GM10266 (cell line): ENCODE measurements around the gene PGBD5.

Experiments used
- DNase-seq: peaks from one replicate; pipeline ENCODE4 v3.0.0; 2012; ENCODE audit errors: extremely low spot score
- CTCF ChIP-seq: IDR thresholded peaks from 2 replicates; pipeline ENCODE4 v1.5.1; 2012; ENCODE audit warnings: mild to moderate bottlenecking, low read depth; ENCODE audit not compliant: control insufficient read depth, insufficient read depth; ENCODE audit errors: missing control alignments

Gene PGBD5

GRCh38 chr1:230303069-230303468 lies 123.1 kb downstream of the PGBD5 start:
- DNase-seq: no peak
- peak; percentile 27 for TF ChIP-seq CTCF

- no peak for TF ChIP-seq CTCF
- no peak for DNase-seq
Measured at GRCh38 chr1:230301822-230302221, 124.3 kb downstream of the PGBD5 start.

GRCh38 chr1:230301322-230301721 lies 124.8 kb downstream of the PGBD5 start:
- TF ChIP-seq CTCF: no peak
- no peak for DNase-seq

GRCh38 chr1:230300322-230301301 lies 125.5 kb downstream of the PGBD5 start:
- DNase-seq: no peak
- TF ChIP-seq CTCF: no peak

GRCh38 chr1:230299191-230300006 lies 126.7 kb downstream of the PGBD5 start:
- no peak for DNase-seq

GRCh38 chr1:230295367-230295766 lies 130.8 kb downstream of the PGBD5 start:
- DNase-seq: no peak
- no peak for TF ChIP-seq CTCF

More at GRCh38 chr1:230299191-230300006, 126.7 kb downstream of the PGBD5 start:
- TF ChIP-seq CTCF: no peak
